ACC112 (cell line): Measurements from ENCODE around the gene SACS.
A peak's percentile ranks its signal among the peaks of the same experiment; 100 is the strongest.
"Not testable (repeated sequence)": the region's sequence is repeated elsewhere in the genome, so short reads cannot be mapped to it uniquely, and the experiment has no call there.

Experiments
- H2AFZ ChIP-seq: fragments of 200-600 bp; sonication (generic); one replicate; pipeline ENCODE4 v1.6.0; 2017; ENCODE audit warnings: antibody characterized with exemption, low read length; ENCODE audit not compliant: unreplicated experiment
- H3K27ac ChIP-seq: fragments of 200-600 bp; sonication (generic); 2 replicates; pipeline ENCODE4 v1.5.1; 2014; ENCODE audit warnings: low read depth, mild to moderate bottlenecking, antibody characterized with exemption, low read length, moderate library complexity
- H3K27me3 ChIP-seq: fragments of 200-600 bp; sonication (generic); 2 replicates; pipeline ENCODE4 v1.6.1; 2014; ENCODE audit warnings: mild to moderate bottlenecking, antibody characterized with exemption, low read length, moderate library complexity, mixed read lengths; ENCODE audit not compliant: insufficient read depth
- H3K36me3 ChIP-seq: fragments of 200-600 bp; sonication (generic); 2 replicates; pipeline ENCODE4 v1.6.1; 2016; ENCODE audit warnings: mild to moderate bottlenecking, antibody characterized with exemption, low read length, moderate library complexity, mixed read lengths; ENCODE audit not compliant: insufficient read depth
- H3K4me1 ChIP-seq: fragments of 200-600 bp; sonication (generic); one replicate; pipeline ENCODE4 v1.6.1; 2016; ENCODE audit warnings: low read length, mixed read lengths; ENCODE audit not compliant: insufficient read depth, unreplicated experiment, control insufficient read depth
- H3K4me3 ChIP-seq: fragments of 200-600 bp; sonication (generic); 2 replicates; pipeline ENCODE4 v1.5.1; 2014; ENCODE audit warnings: mild to moderate bottlenecking, low read depth, low read length
- H3K79me2 ChIP-seq: fragments of 200-600 bp; sonication (generic); one replicate; pipeline ENCODE4 v1.6.0; 2016; ENCODE audit warnings: low read length; ENCODE audit not compliant: control insufficient read depth, unreplicated experiment, insufficient read depth

SACS gene

DNA sequence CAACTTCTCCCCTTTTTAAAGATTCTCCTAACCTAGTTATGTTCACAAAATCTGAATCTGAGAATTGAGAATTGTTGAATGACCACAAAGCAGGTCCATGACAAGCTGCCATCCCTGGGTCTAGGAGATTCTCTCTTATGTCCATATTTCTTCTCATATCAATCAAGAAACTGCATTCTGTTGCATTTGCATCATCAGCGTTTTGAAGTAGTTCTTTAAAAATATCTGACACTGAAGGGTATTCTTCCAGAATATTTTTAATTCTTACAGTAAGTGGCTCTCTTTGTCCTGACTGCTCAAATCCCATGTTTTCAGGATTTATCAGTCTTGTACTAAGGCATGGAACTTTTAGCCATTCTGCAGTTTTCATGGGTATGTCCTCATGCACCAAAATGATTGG lies 94.3 kb downstream of the SACS start:
- Histone ChIP-seq H3K79me2 (peaks cover 4% of the 10 kb centered on the region), H3K36me3 (peaks cover 66% of the 10 kb centered on the region), H3K4me3 (no peak overlapping the region), H3K27ac (no peak overlapping the region), H3K4me1 (no peaks in the 10 kb centered on the region), H2AFZ (no peak overlapping the region), H3K27me3 (no peaks in the 10 kb centered on the region)

GRCh38 chr13:23330356-23330755 lies 103.1 kb downstream of the SACS start:
- H3K4me3 ChIP-seq = no peak overlapping the region
- peaks cover 26% of the 10 kb centered on the region; the same call in 1 of the 2 replicates for H3K36me3 ChIP-seq
- no peak overlapping the region for H3K27ac ChIP-seq
- H3K79me2 ChIP-seq = no peaks in the 10 kb centered on the region
- no peaks in the 10 kb centered on the region for H3K4me1 ChIP-seq
- no peak overlapping the region for H2AFZ ChIP-seq
- no peaks in the 10 kb centered on the region for H3K27me3 ChIP-seq

DNA sequence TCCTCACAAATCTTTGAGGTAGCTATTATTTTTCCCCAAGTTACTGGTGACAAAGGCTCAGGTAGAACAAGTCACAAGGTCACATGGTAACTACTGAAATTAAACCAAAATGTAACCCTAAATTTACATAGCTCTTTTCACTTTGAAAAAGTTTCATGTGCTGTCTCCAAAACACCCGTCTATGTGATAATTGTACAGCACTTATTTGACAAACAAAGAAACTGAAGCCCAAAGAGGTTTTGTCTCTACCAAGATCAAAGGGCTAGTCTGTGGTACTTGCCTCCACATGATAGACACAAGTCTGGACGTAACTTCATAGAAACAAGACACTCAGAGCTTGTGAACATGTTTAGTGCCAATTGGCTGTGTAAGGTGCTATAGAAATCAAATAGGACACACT lies 108.3 kb downstream of the SACS start:
- no peaks in the 10 kb centered on the region for H3K36me3 ChIP-seq
- H3K27ac ChIP-seq = no peak overlapping the region
- H3K4me1 ChIP-seq = peaks cover 20% of the 10 kb centered on the region
- no peak overlapping the region for H2AFZ ChIP-seq
- H3K4me3 ChIP-seq = no peak overlapping the region
- no peaks in the 10 kb centered on the region for H3K27me3 ChIP-seq
- H3K79me2 ChIP-seq = no peaks in the 10 kb centered on the region

GRCh38 chr13:23323946-23324709 lies 109.4 kb downstream of the SACS start:
- Histone ChIP-seq H2AFZ (no peak overlapping the region), H3K79me2 (no peaks in the 10 kb centered on the region), H3K27ac (no peak overlapping the region), H3K4me3 (no peak overlapping the region), H3K4me1 (peaks cover 27% of the 10 kb centered on the region), H3K36me3 (no peaks in the 10 kb centered on the region), H3K27me3 (no peaks in the 10 kb centered on the region)

- peak overlapping the region; percentile 69 for H3K4me3 ChIP-seq
Measured at GRCh38 chr13:23322353-23323336, 110.9 kb downstream of the SACS start.

GRCh38 chr13:23321535-23322241 lies 111.8 kb downstream of the SACS start:
- H3K27ac ChIP-seq = peak overlapping the region; percentile 99
- peak overlapping the region; percentile 32 for H2AFZ ChIP-seq
- H3K36me3 ChIP-seq = no peaks in the 10 kb centered on the region
- H3K79me2 ChIP-seq = no peaks in the 10 kb centered on the region
- peak overlapping the region; percentile 69 for H3K4me3 ChIP-seq
- peaks cover 27% of the 10 kb centered on the region for H3K4me1 ChIP-seq
- no peaks in the 10 kb centered on the region for H3K27me3 ChIP-seq

More at GRCh38 chr13:23322353-23323336, 110.9 kb downstream of the SACS start:
- no peaks in the 10 kb centered on the region for H3K79me2 ChIP-seq
- peaks cover 27% of the 10 kb centered on the region for H3K4me1 ChIP-seq
- no peaks in the 10 kb centered on the region for H3K27me3 ChIP-seq
- peak overlapping the region; percentile 99 for H3K27ac ChIP-seq
- H2AFZ ChIP-seq = no peak overlapping the region
- H3K36me3 ChIP-seq = no peaks in the 10 kb centered on the region

DNA sequence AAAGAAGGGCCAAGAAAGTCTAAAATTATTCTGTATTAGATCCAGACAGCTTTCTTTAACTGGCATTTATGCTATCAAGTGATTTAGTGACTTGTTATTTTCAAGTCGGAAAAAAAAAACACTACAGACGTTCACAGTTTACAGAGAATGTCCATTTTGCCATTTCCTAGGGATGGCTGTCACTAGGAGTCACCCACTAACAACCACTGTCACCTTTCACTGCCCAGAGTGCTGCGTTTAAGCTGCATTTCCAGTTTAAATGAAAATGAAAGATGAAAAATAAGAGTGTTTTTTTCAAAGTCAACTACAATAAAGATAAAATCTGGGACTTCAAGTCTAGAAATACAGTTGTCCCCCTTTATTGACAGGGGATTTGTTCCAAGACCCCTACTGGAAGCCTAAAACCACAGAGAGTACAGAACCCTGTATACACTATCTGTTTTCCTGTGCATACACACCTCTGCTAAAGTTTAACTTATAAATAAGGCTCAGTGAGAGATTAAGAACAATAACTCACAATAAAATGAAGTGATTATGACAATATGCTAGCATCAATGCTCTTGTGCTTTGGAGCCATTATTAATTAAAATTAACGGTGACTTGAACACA lies 112.5 kb downstream of the SACS start:
- H3K27me3 ChIP-seq = no peaks in the 10 kb centered on the region
- H3K4me1 ChIP-seq = peaks cover 27% of the 10 kb centered on the region
- H2AFZ ChIP-seq = no peak overlapping the region
- H3K4me3 ChIP-seq = peak overlapping the region; percentile 32
- H3K27ac ChIP-seq = peak overlapping the region; percentile 99
- H3K36me3 ChIP-seq = no peaks in the 10 kb centered on the region
- no peaks in the 10 kb centered on the region for H3K79me2 ChIP-seq

- no peaks in the 10 kb centered on the region for H3K36me3 ChIP-seq
- H3K79me2 ChIP-seq = no peaks in the 10 kb centered on the region
- H3K27ac ChIP-seq = peak overlapping the region; percentile 21
- peaks cover 27% of the 10 kb centered on the region for H3K4me1 ChIP-seq
- H3K4me3 ChIP-seq = no peak overlapping the region
- no peaks in the 10 kb centered on the region for H3K27me3 ChIP-seq
- H2AFZ ChIP-seq = no peak overlapping the region
Measured at GRCh38 chr13:23319883-23320224, 113.6 kb downstream of the SACS start.

- not testable (repeated sequence) for H3K4me3 ChIP-seq, H3K79me2 ChIP-seq, H3K27me3 ChIP-seq, H3K36me3 ChIP-seq, H2AFZ ChIP-seq, H3K27ac ChIP-seq, H3K4me1 ChIP-seq
Measured at GRCh38 chr13:23314837-23315236, 118.7 kb downstream of the SACS start.

GRCh38 chr13:23292586-23292985 lies 140.9 kb downstream of the SACS start:
- Histone ChIP-seq H3K4me3 (no peak overlapping the region), H3K27me3 (no peaks in the 10 kb centered on the region), H3K36me3 (no peaks in the 10 kb centered on the region), H2AFZ (no peak overlapping the region), H3K79me2 (no peaks in the 10 kb centered on the region), H3K4me1 (peaks cover 4% of the 10 kb centered on the region), H3K27ac (no peak overlapping the region)
